ENCODE data around the gene HACE1. TPM values are rescaled to one million over a fixed set of nuclear protein-coding genes. Genes with fewer than 3 reads are reported as not detected.

HACE1 gene, protein sequence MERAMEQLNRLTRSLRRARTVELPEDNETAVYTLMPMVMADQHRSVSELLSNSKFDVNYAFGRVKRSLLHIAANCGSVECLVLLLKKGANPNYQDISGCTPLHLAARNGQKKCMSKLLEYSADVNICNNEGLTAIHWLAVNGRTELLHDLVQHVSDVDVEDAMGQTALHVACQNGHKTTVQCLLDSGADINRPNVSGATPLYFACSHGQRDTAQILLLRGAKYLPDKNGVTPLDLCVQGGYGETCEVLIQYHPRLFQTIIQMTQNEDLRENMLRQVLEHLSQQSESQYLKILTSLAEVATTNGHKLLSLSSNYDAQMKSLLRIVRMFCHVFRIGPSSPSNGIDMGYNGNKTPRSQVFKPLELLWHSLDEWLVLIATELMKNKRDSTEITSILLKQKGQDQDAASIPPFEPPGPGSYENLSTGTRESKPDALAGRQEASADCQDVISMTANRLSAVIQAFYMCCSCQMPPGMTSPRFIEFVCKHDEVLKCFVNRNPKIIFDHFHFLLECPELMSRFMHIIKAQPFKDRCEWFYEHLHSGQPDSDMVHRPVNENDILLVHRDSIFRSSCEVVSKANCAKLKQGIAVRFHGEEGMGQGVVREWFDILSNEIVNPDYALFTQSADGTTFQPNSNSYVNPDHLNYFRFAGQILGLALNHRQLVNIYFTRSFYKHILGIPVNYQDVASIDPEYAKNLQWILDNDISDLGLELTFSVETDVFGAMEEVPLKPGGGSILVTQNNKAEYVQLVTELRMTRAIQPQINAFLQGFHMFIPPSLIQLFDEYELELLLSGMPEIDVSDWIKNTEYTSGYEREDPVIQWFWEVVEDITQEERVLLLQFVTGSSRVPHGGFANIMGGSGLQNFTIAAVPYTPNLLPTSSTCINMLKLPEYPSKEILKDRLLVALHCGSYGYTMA
- total RNA-seq (2014; rRNA removed): 4.3 and 9.4 TPM in 2 replicates
- percentile 58 among the genes with signal in this experiment for Bru-seq, nascent RNA
- percentile 45 among the genes with signal in this experiment for BruChase-seq, experiment 1, labeled RNA remaining after a 6-hour chase
- BruChase-seq, experiment 2, labeled RNA remaining after a 2-hour chase: percentile 55 among the genes with signal in this experiment
- long read RNA-seq, full-length matches to known transcripts: 10 of 17 reads
- long read RNA-seq, partial matches to known transcripts: 0 of 17 reads
- long read RNA-seq, other reads (novel, unspliced or antisense): 7 of 17 reads

DNA sequence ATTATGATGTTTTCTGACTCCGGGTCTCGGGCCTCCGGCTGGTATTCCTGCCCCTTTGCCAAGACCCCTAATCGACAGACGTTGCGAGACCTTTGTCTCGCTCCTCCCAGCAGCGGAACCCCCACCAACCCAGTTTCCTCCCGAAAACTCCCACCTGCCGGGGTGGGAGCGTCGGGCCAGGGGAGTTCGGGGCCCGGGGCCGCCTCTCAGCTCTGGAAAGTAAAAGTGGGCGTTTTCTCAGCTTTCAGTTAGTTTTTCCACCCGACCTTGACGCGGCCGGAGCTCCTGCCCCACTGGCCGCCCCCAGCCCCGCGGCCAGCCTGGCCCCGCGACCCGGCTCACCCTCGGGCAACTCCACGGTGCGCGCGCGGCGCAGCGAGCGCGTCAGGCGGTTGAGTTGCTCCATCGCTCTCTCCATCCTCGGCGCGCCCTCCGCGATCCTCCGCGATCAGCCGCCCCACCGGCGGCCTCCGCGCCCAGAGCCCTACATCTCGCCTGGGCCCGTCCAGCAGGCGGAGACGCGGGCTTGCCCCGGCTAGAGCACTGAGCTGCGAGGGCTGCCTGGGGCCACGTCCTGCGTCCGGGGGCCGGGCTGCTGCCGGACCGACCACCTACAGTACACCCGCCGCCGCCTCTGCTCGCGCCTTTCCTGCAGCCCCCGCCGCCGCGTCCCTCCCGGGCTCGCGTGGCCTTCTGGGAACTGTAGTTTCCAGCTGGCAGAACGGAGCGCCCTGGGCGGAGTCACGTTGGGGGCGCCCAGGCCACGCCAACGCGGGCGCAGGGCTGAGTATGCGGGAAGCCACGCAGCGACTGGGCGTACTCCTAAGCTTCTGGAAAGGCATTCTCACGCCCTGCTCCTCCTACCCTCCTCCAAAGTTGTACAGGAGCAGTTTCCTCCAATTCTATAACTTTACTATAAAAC, at the start of gene HACE1:
Gene HACE1 (minus strand): TSS at position 695 of the 922 bp plus-strand sequence. CDS start 277 bp downstream, at position 418.
- H3K4me2 ChIP-seq (ENCODE audit: low read length): peak within 1 kb of the TSS; percentile 97
- H3K4me1 ChIP-seq (ENCODE audit: insufficient read depth, low read length): peaks cover 5% of the 10 kb centered on the region; the same call in 1 of the 2 replicates
- H3K79me2 ChIP-seq (ENCODE audit: low read length): peaks cover 17% of the 10 kb centered on the region
- TF ChIP-seq EZH2 (IDR thresholded peaks at IDR 0.05; ENCODE audit: low read length, unreplicated experiment) (no peak), EZH2phosphoT487 (IDR thresholded peaks at IDR 0.05; ENCODE audit: borderline replicate concordance, low read length) (no peak)
- TF ChIP-seq, protein P1, sequence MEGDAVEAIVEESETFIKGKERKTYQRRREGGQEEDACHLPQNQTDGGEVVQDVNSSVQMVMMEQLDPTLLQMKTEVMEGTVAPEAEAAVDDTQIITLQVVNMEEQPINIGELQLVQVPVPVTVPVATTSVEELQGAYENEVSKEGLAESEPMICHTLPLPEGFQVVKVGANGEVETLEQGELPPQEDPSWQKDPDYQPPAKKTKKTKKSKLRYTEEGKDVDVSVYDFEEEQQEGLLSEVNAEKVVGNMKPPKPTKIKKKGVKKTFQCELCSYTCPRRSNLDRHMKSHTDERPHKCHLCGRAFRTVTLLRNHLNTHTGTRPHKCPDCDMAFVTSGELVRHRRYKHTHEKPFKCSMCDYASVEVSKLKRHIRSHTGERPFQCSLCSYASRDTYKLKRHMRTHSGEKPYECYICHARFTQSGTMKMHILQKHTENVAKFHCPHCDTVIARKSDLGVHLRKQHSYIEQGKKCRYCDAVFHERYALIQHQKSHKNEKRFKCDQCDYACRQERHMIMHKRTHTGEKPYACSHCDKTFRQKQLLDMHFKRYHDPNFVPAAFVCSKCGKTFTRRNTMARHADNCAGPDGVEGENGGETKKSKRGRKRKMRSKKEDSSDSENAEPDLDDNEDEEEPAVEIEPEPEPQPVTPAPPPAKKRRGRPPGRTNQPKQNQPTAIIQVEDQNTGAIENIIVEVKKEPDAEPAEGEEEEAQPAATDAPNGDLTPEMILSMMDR (conservative IDR thresholded peaks at IDR 0.05; ENCODE audit: low read depth, low read length): no peak
- no peaks in the 10 kb centered on the region for H3K36me3 ChIP-seq (ENCODE audit: low read depth, low read length)
- CTCF ChIA-PET: no interaction called here
- H4K20me1 ChIP-seq (ENCODE audit: low read length): no peaks in the 10 kb centered on the region
- no peaks in the 10 kb centered on the region for H3K9me3 ChIP-seq (ENCODE audit: low read length)
- POLR2A ChIA-PET (ENCODE audit: unreplicated experiment): no interaction called here
- peak; percentile 83 for DNase-seq
- BruUV-seq (replicated peaks): no TSS peak
- H3K4me3 ChIP-seq (ENCODE audit: low read length): peak within 1 kb of the TSS; percentile 97
- intact Hi-C loops (cut with micrococcal nuclease): loop anchor here (2.0 kb wide), 1 partner anchor 69 kb away; no protein-coding TSS in a partner anchor
- H2AFZ ChIP-seq (ENCODE audit: low read length): peak within 1 kb of the TSS; percentile 96
- H3K9ac ChIP-seq (ENCODE audit: low read length): peak within 1 kb of the TSS; percentile 76
- H3K9me2 ChIP-seq (replicated peaks; ENCODE audit: low read length): no peaks in the 10 kb centered on the region
- ATAC-seq: peak; percentile 98
- no peaks in the 10 kb centered on the region for H3K27me3 ChIP-seq (ENCODE audit: low read length)
- H3F3A ChIP-seq (ENCODE audit: low read length, unreplicated experiment): no peaks in the 10 kb centered on the region
- no peak within 1 kb of the TSS for H3K27ac ChIP-seq (ENCODE audit: low read length)

DNA sequence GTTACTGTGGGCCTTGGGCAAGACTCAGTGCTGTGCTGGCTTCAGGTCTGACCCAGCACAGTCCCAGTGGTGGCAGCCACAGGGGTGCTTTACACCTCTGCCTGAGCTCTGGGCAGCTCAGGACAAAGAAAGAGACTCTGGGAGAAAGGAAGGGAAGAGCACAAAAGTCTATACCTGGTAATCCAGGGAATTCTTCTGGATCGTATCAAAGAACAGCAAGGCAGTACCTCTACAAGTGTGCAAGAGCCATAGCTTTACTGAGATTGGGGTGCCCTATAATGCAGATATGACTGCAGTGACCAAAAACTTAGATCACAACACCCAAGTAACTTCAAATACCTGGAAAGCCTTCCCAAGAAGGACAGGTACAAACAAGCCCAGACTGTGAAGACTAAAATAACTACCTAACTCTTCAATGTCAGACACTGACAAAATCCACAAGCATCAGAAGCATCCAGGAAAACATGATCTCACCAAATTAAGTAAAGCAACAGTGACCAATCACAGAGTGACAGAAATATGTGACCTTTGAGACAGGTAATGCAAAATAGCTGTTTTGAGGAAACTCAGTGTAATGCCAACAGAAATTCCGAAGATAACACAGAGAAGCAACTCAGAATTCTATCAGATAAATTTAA, 49.3 kb upstream of the HACE1 start:
- Histone ChIP-seq H2AFZ (ENCODE audit: low read length) (no peak overlapping the region), H3K9me2 (replicated peaks; ENCODE audit: low read length) (no peaks in the 10 kb centered on the region), H3K4me3 (ENCODE audit: low read length) (no peak overlapping the region), H3K27ac (ENCODE audit: low read length) (no peak overlapping the region), H3F3A (ENCODE audit: low read length, unreplicated experiment) (no peaks in the 10 kb centered on the region), H3K79me2 (ENCODE audit: low read length) (no peaks in the 10 kb centered on the region), H4K20me1 (ENCODE audit: low read length) (no peaks in the 10 kb centered on the region), H3K9me3 (ENCODE audit: low read length) (no peaks in the 10 kb centered on the region), H3K27me3 (ENCODE audit: low read length) (no peaks in the 10 kb centered on the region), H3K9ac (ENCODE audit: low read length) (no peak overlapping the region), H3K4me2 (ENCODE audit: low read length) (no peak overlapping the region), H3K4me1 (ENCODE audit: insufficient read depth, low read length) (no peaks in the 10 kb centered on the region), H3K36me3 (ENCODE audit: low read depth, low read length) (no peaks in the 10 kb centered on the region)
- ChIA-PET POLR2A (ENCODE audit: unreplicated experiment) (no interaction called here), CTCF (no interaction called here)
- ATAC-seq (no peak), DNase-seq (no peak)
- TF ChIP-seq, protein P1 (conservative IDR thresholded peaks at IDR 0.05; ENCODE audit: low read depth, low read length): no peak
- TF ChIP-seq EZH2 (IDR thresholded peaks at IDR 0.05; ENCODE audit: low read length, unreplicated experiment) (no peak), EZH2phosphoT487 (IDR thresholded peaks at IDR 0.05; ENCODE audit: borderline replicate concordance, low read length) (no peak)
- no TSS peak for BruUV-seq (replicated peaks)
- intact Hi-C loops (cut with micrococcal nuclease): no loop called here

Data from PC-3 (cell line).